ENCODE measurements around the gene TRAF1. TPM values are rescaled to one million over a fixed set of nuclear protein-coding genes. Genes with fewer than 3 reads are reported as not detected.

The TRAF1 gene
- total RNA-seq, 1 experiment from 2014 or later, result 1.4 TPM

DNA sequence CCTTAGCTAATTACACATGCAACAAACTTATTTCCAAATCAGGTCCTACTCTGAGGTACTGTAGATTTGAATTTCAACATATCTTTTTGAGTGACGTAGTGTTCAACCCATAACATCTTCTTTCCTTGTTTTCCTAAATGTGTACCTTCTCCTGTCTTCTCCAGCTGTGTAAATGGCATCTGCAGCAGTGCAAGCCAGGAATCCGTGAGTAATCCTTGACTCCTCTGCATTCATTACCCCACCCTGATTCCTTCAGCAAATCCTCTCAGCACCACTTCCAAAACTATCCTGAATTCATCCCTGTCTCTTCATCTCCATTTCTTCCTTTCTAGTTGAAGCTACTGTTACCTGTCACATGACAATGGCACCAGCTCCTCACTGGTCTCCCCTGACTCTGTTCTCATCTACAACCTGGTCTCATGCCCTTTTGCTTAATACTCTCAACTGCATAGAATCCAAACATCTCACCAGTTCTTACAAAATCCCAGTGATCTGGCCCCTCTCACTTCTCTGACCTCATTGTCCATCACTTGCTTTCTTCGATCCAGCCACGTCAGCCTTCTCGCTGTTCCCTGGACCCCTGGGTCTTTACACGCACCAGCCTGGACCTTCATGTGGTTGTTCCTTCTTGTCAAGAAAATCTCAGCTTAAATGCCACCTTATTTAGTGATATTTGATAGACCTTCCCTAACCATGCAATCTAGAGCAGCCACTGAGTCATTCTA is 14.6 kb upstream of the TRAF1 start:
- H3K18ac ChIP-seq (ENCODE audit: insufficient read length, low read depth, low read length), result no peak overlapping the region
- Mint-ChIP-seq H3K27ac (no peak overlapping the region), H3K4me1 (peaks cover 30 to 33% of the 10 kb centered on the region in 2 experiments), H3K27me3 (ENCODE audit: low read depth) (peaks cover 1% of the 10 kb centered on the region; the same call in 1 of the 2 replicates), H3K9me3 (no peaks in the 10 kb centered on the region), H3K4me3 (no peak overlapping the region), H3K36me3 (ENCODE audit: insufficient read depth in 1 of 3, low read depth in 3 of 3) (no peaks in the 10 kb centered on the region)
- H2AFZ ChIP-seq (ENCODE audit: low read length), result no peak overlapping the region
- H3K79me1 ChIP-seq (ENCODE audit: insufficient read depth, low read depth, low read length, poor library complexity, severe bottlenecking), result no peaks in the 10 kb centered on the region
- no peak overlapping the region for H2BK5ac ChIP-seq (ENCODE audit: insufficient read length, low read length)
- H3K79me2 ChIP-seq (ENCODE audit: insufficient read depth, low read length), result no peaks in the 10 kb centered on the region
- no peak overlapping the region for H3K4ac ChIP-seq (ENCODE audit: low read depth, low read length)
- H3T11ph ChIP-seq (ENCODE audit: low read length), result no peak overlapping the region
- H2BK12ac ChIP-seq (ENCODE audit: insufficient read length, low read depth, low read length), result no peak overlapping the region
- no peak overlapping the region for H3K14ac ChIP-seq (ENCODE audit: insufficient read depth, low read length)
- no peak overlapping the region for H4K91ac ChIP-seq (ENCODE audit: insufficient read length, low read depth, low read length)
- H2AK5ac ChIP-seq (ENCODE audit: insufficient read length, low read length), result no peak overlapping the region
- no peaks in the 10 kb centered on the region for H3K23me2 ChIP-seq (ENCODE audit: insufficient read length, low read depth, low read length, poor library complexity, severe bottlenecking)
- no peak overlapping the region for H3K56ac ChIP-seq (ENCODE audit: insufficient read length, low read depth, low read length)
- no peak overlapping the region for H4K5ac ChIP-seq (ENCODE audit: insufficient read length, low read depth, low read length)
- no peak for DNase-seq
- TF ChIP-seq CTCF (conservative IDR thresholded peaks at IDR 0.05), result no peak
- H3K9ac ChIP-seq (ENCODE audit: extremely low read depth, insufficient read length, low read length), result no peak overlapping the region
- H4K8ac ChIP-seq (replicated peaks; ENCODE audit: insufficient read length, low read depth, low read length), result no peak overlapping the region
- no peaks in the 10 kb centered on the region; the same call in 1 of the 2 replicates for H3K4me1 ChIP-seq (ENCODE audit: insufficient read depth, low read length)
- no peak overlapping the region for H2BK20ac ChIP-seq (ENCODE audit: low read depth, low read length, poor library complexity, severe bottlenecking)
- H2BK15ac ChIP-seq (ENCODE audit: low read depth, low read length), result no peak overlapping the region
- no peak overlapping the region for H3K4me2 ChIP-seq (ENCODE audit: insufficient read depth, insufficient read length, low read length)
- H3K23ac ChIP-seq (ENCODE audit: insufficient read length, low read depth, low read length), result no peak overlapping the region
- WGBS (ENCODE audit: extremely low coverage, insufficient read length, low lambda C conversion rate), result no CpG with 5 or more reads among the region's 6 CpGs
- H4K20me1 ChIP-seq (ENCODE audit: control insufficient read depth, insufficient read depth, insufficient read length), result no peaks in the 10 kb centered on the region
- H2BK120ac ChIP-seq (ENCODE audit: low read depth, low read length, poor library complexity, severe bottlenecking), result no peak overlapping the region
- H3K27me3 ChIP-seq (ENCODE audit: insufficient read depth, low read length), result no peaks in the 10 kb centered on the region
- H3K9me3 ChIP-seq (ENCODE audit: control insufficient read depth, low read depth, low read length), result no peaks in the 10 kb centered on the region
- no peak overlapping the region for H3K27ac ChIP-seq (ENCODE audit: insufficient read length, low read depth, low read length)
